ENCODE measurements around the gene NACC1.

DNA sequence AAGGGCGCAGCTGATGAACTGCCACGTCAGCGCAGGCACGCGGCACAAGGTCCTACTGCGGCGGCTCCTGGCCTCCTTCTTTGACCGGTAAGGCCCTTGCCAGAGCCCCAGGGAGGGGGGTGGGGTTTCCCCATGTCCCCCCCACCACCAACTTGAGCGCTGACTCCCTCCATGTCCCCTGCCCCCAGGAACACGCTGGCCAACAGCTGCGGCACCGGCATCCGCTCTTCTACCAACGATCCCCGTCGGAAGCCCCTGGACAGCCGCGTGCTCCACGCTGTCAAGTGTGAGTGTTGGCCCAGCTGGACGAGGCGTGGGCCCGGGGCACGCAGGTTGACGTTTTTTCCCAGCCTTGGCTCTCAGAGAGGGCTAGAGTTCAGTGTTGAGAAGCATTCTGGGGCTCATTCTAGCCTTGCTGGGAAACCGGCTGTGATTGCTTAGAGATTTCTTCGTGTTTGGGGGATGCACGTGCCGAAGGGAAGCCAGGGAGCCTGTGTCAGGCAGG lies 19.3 kb downstream of the NACC1 start:
- no peak for TF ChIP-seq FOXM1 (IDR thresholded peaks at IDR 0.05; ENCODE audit: borderline replicate concordance)
- no peak for TF ChIP-seq FOXK2 (IDR thresholded peaks at IDR 0.05)
- no peak for TF ChIP-seq SP1 (IDR thresholded peaks at IDR 0.05)
- no peak for TF ChIP-seq ELF4 (IDR thresholded peaks at IDR 0.05)
- no peak for TF ChIP-seq FOXA1 (IDR thresholded peaks at IDR 0.05)
- TF ChIP-seq NFRKB (IDR thresholded peaks at IDR 0.05) = no peak
- no peak for TF ChIP-seq SUZ12 (IDR thresholded peaks at IDR 0.05)
- TF ChIP-seq BHLHE40 (IDR thresholded peaks at IDR 0.05; ENCODE audit: borderline replicate concordance) = no peak
- TF ChIP-seq ZNF384 (IDR thresholded peaks at IDR 0.05) = no peak

Measured in HEK293T (cell line).